Measurements from ENCODE around the gene TRIM72. TPM values are rescaled to one million over a fixed set of nuclear protein-coding genes. Genes with fewer than 3 reads are reported as not detected.

The TRIM72 gene
- total and polyA plus RNA-seq, 9 donors, result 0.01 to 0.11 (median 0.06) TPM; not detected in 5

- H3K9me3 ChIP-seq, result no peaks in the 10 kb centered on the region
- H3K36me3 ChIP-seq, result no peaks in the 10 kb centered on the region
- no peak for TF ChIP-seq POLR2A (IDR thresholded peaks at IDR 0.05)
- no peak for TF ChIP-seq EP300 (IDR thresholded peaks at IDR 0.05)
- no peak for TF ChIP-seq CTCF (IDR thresholded peaks at IDR 0.05)
- intact Hi-C loops (cut with DNase I), result loop anchor here in 2 of 4 donors (10.0 kb wide), 5 partner anchors 52 to 518 kb away; partner anchors contain the start of genes PRSS53 (in 1 of the 2) and PRSS8 (in 1 of the 2)
- no peak for DNase-seq
- 70 to 78% (median 77%) methylated on average over 10 of the region's 10 CpGs for WGBS, 3 donors
- H3K27ac ChIP-seq, result no peak overlapping the region
- H3K4me3 ChIP-seq, result no peak overlapping the region
- H3K4me1 ChIP-seq (ENCODE audit: insufficient read depth), result peaks cover 11% of the 10 kb centered on the region
- H3K27me3 ChIP-seq, result no peaks in the 10 kb centered on the region
Observed at GRCh38 chr16:31186930-31187807, 26.8 kb upstream of the TRIM72 start.

- intact Hi-C loops (cut with DNase I), result loop anchor here in 2 of 4 donors (10.0 kb wide), 5 partner anchors 53 to 517 kb away; partner anchors contain the start of genes PRSS53 (in 1 of the 2) and PRSS8 (in 1 of the 2)
- Histone ChIP-seq H3K27me3 (no peaks in the 10 kb centered on the region), H3K4me3 (no peak overlapping the region), H3K36me3 (no peaks in the 10 kb centered on the region), H3K4me1 (ENCODE audit: insufficient read depth) (peaks cover 6% of the 10 kb centered on the region), H3K27ac (no peak overlapping the region), H3K9me3 (no peaks in the 10 kb centered on the region)
- DNase-seq, result no peak
- WGBS, 3 donors, result 77 to 83% (median 78%) methylated on average over 8 of the region's 8 CpGs
- TF ChIP-seq EP300 (IDR thresholded peaks at IDR 0.05) (no peak), CTCF (IDR thresholded peaks at IDR 0.05) (no peak), POLR2A (IDR thresholded peaks at IDR 0.05) (no peak)
Observed at GRCh38 chr16:31187808-31188189, 26.1 kb upstream of the TRIM72 start.

GRCh38 chr16:31188450-31189411, 25.2 kb upstream of the TRIM72 start:
- Histone ChIP-seq H3K9me3 (no peaks in the 10 kb centered on the region), H3K27me3 (no peaks in the 10 kb centered on the region), H3K4me1 (ENCODE audit: insufficient read depth) (peaks cover 3% of the 10 kb centered on the region), H3K36me3 (no peaks in the 10 kb centered on the region), H3K4me3 (no peak overlapping the region), H3K27ac (no peak overlapping the region)
- 77 to 83% (median 78%) methylated on average over 3 of the region's 3 CpGs for WGBS, 3 donors
- DNase-seq, result no peak
- intact Hi-C loops (cut with DNase I), result loop anchor here in 2 of 4 donors (10.0 kb wide), 5 partner anchors 54 to 516 kb away; partner anchors contain the start of genes PRSS53 (in 1 of the 2) and PRSS8 (in 1 of the 2)
- TF ChIP-seq POLR2A (IDR thresholded peaks at IDR 0.05) (no peak), EP300 (IDR thresholded peaks at IDR 0.05) (no peak)

- no peaks in the 10 kb centered on the region for H3K27me3 ChIP-seq
- TF ChIP-seq CTCF (IDR thresholded peaks at IDR 0.05) (no peak), POLR2A (IDR thresholded peaks at IDR 0.05) (no peak), EP300 (IDR thresholded peaks at IDR 0.05) (no peak)
- no peak overlapping the region for H3K27ac ChIP-seq
- no peak overlapping the region for H3K4me3 ChIP-seq
- WGBS, 3 donors, result 75 to 83% (median 76%) methylated on average over 2 of the region's 2 CpGs
- no peaks in the 10 kb centered on the region for H3K9me3 ChIP-seq
- intact Hi-C loops (cut with DNase I), result loop anchor here in 2 of 4 donors (10.0 kb wide), 5 partner anchors 55 to 515 kb away; partner anchors contain the start of genes PRSS53 (in 1 of the 2) and PRSS8 (in 1 of the 2)
- H3K36me3 ChIP-seq, result no peaks in the 10 kb centered on the region
- H3K4me1 ChIP-seq (ENCODE audit: insufficient read depth), result peaks cover 2% of the 10 kb centered on the region
- DNase-seq, result no peak
Observed at GRCh38 chr16:31189412-31189778, 24.5 kb upstream of the TRIM72 start.
